NCI-H526 (cell line): ENCODE results near the gene SGCA.

Experiments
- DNase-seq, 2 experiments: peaks; one replicate each; lab custom pipeline; 2025; lab: John Stamatoyannopoulos, UW

Gene SGCA

DNA sequence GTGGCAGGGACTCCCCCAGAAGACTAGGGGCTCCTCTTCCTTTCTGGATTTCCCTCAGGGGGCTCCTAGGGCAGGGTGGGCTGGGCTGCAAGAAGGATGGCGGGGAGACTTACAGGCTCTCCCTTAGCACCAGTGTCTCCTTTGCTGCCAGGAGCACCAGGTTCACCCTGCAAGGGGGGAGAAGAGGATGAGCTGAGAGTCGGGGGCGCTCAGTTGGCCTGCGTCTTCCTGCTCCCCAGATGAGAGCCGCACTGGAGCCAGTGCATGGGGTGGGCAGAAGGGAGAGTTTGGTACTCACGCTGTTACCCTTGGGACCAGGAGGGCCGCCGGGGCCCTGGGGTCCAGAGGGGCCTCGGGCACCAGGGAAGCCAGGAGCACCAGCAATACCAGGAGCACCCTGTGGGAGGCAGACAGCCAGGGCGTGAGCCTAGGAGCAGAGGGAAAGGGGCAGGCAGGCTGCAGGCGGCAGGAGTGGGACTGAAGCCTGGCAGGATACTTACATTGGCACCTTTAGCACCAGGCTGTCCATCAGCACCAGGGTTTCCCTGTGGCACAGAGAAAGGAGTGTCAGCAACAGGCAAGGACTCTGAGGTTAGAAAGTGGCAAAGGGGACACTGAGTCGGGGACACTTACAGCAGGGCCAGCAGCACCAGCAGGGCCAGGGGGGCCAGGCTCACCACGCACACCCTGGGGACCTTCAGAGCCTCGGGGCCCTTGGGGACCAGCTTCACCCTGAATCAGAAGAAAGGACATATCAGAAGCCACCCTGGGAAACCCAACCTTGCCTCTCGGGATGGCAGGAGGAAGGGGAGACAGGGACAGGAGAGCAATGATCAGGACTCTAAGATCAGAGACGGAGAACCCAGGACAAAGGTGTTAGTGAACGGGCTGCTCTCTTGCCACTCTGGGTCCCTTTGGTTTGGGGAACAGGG lies 29.4 kb downstream of the SGCA start:
- no peak for DNase-seq

DNA sequence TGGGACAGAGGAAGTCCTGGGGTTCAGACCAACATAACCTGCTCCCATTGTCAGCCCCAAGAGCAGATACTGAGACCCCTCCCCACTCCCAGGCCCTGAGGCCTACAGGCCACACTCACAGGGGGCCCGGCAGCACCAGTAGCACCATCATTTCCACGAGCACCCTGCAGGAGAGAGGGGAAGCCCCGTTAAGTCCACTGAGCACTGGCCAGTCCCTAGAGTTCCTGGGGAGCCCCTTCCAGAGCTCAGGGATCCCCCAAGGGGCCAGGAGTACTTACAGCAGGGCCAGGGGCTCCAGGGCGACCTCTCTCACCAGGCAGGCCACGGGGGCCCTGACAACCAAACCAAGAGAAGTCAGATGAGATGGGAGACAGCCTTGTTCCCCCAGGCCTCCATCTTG lies 30.2 kb downstream of the SGCA start:
- DNase-seq, result no peak

DNA sequence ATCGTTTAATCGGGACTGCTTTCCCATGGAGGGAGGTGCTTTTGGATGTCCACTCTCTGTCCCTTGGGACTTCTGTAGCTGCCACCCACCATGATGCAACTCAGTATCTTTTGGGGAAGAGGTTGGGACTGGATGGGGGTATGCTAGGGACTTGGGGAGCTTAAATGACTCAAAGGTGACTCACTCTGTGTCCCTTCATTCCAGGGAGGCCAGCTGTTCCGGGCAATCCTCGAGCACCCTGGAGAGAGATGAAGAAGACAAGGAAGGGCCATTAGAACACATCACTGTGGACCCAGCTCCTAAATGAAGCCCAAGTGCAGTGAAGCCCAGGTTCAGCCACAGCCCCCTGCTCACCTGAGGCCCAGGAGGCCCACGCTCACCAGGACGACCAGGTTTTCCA lies 31.0 kb downstream of the SGCA start:
- DNase-seq, result no peak

DNA sequence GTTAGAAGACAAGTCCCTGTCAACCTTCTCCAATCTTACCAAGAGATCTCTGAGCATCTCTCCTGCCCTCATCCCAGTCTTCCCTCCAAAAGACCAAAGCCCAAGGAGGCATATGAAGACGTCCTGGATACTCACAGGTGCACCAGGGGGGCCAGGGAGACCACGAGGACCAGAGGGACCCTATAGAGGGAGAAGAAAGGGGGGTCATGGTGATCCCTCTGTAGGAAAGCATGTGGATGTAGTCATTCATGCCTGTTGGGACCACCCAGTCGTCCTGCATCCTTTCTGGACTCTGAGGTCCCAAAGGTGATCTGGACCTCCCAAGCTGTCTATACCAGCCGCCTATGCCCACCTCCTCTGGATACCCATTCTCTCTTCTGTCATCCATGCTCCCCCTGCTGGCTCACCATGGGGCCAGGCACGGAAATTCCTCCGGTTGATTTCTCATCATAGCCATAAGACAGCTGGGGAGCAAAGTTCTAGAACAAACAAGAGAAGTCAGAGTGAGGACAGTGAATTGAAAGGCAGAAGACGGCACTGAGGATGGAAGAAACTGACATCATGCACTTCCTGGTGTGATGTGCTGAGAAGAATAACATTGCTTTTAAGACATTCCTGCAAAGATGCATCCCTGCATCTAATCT lies 32.3 kb downstream of the SGCA start:
- DNase-seq, result peak; percentile 45 to 82

DNA sequence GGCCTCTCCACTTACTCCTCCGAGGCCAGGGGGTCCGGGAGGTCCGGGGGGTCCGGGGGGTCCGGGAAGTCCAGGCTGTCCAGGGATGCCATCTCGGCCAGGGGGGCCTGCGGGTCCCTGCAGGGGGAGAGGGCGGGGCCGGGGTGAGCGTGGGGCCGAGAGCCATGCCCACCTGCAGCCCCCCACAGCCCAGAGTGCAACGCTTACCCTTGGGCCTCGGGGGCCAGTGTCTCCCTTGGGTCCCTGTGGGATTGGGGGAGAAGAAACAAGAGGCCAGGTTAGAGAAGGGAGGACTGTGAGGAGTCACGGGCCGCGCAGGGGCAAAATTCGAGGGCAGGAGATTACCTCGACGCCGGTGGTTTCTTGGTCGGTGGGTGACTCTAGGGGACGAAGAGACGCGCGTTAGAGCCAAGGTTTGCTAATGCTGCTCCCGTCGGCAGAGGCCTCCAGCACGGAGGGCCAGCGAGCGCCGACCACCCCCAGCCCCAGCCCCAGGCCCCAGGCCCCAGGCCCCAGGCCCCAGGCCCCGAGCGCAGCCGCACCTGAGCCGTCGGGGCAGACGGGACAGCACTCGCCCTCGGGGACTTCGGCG lies 33.5 kb downstream of the SGCA start:
- no peak for DNase-seq

DNA sequence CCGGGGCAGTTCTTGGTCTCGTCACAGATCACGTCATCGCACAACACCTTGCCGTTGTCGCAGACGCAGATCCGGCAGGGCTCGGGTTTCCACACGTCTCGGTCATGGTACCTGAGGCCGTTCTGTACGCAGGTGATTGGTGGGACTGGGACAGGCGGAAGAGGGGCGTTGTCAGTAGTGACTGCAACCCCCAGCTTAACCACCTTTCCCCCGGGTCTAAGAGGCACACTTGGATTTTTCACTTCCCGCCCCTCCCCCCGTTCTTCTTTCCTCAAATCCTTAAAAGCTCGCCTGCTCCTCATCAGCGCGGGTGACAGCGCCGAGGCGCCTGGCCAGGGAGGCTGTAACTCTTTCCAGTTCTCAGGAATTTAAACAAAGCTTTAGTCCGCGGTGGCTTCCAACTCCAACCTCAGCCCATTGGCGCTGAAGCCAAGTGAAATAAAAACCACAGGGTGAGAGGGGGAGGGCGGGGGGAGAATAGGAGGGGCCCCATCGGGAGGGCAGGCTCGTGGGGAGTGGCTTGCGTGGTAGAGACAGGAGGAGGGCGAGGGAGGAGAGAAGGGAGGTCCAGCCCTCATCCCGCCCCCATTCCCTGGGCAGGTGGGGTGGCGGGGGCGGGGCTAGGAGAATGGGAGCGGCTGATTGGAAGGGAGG lies 34.1 kb downstream of the SGCA start:
- DNase-seq, result peak; percentile 85 to 88

DNA sequence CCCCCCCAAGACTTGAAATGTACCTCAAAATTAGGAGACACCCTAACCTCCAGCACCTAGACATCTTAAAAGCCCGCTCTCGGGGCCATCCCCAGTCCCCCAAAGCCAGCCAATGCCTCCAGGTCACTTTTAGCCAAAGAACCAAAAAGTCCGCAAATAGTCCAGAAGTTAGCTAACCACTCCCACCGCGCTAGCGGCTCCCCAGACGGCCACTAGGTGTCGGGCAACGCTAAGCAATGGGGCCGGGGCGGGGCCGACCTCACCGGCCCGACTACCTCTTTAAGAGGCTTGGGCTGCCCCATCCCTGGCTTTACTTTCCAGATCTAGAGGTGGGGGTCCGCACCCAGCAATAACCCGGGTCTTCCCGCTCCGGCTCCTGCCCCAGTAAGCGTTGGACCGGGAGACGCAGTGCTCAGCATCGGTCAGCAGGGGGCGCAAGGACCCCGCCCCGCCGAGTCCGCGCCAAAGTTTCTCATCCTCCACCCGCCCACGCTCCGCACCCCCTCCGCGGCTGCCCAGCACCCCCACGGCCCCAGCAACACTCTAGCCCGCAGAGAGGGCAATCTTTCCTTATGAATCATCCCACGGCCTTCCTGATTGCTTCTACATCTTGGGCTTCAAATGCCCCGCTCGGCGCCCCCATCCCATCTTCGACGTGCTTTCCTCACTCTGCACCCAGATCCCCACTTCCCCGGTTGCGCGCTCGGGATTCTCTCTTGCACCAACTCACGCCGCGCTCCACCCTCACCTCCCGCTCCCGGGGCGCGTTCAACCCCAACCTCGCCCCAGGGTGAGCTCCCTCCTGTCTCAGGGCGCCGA lies 34.9 kb downstream of the SGCA start:
- DNase-seq, result peak; percentile 85 to 91

DNA sequence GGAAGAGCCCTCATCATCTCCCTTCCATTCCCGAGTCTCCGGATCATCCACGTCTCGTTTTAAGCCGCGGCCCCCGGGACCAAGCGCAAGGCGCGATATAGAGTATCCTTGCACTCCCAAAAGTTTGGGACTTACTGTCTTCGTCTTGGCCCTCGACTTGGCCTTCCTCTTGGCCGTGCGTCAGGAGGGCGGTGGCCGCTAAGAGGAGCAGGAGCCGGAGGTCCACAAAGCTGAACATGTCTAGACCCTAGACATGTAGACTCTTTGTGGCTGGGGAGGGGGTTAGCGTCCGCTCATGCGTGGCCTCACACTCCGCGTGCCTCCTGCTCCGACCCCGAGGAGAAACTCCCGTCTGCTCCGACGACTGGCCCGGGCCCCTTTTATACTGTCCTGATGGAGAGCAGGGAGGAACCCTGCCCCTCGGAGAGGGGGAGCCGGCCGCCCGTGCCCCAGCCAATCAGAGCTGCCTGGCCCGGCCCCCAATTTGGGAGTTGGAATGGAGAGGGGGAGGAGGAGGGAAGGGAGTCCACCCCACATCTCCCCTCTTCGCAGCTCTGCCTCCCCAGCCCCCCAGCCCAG lies 35.6 kb downstream of the SGCA start, which contains the start of gene COL1A1:
Gene COL1A1, minus strand, starts transcription at position 356 of the 579 bp plus-strand sequence. Its CDS starts 118 bp downstream, at position 238.
- no peak for DNase-seq

DNA sequence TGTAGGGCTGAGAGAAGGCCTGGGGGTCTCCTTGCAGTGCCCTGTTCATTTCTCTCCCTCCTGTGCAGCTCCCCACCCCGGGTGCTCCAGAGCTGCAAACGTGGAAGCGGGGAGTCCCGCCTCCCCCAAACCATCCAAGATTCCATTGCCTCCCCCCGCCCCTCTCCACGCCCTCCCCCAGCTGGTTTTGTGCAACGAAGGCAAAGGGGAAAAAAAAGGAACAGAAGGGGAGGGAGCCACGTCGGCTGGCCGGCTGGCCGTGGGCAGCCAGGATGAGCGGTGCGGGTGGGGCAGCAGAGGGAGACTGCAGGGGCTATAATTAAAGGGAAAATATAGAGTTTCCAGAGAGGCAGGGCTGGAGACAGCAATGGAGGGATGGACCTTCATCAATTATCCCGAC lies 37.3 kb downstream of the SGCA start:
- DNase-seq, result no peak

DNA sequence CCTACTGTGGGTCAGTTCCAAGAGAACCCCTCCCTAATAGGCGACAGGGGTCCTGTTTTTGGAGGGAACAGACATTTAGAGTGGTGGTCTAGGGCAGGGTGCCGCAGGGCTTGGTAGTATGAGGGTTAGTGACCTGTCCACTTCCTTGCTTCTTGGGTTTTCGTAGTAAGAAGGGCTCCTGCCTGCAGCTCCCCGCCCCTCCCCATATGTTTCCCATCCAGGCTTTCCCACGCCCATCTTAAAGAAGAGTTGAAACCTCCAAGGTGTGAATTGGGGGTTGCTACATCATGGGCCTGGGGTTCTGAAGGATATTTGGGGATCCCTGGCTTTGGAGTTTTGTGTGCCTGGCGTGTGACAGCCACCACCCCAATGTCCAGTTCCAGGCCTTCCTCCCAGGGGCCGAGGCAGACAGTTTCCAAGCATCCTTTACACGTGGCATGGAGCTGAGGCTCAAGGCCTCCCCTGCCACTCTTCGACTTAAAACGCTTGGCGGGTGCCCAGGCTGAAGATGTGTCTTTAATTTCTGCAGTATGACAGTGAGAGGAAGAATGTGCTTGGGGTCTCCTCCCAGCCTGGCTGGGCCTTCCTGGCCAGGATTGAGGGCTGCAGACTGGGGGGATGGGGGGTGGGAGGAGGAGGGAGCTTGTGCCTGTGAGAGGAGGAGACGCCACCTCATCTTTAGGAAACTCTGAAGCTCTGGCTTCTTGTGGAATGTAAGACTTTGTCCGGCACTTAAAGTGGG lies 38.0 kb downstream of the SGCA start:
- no peak for DNase-seq

DNA sequence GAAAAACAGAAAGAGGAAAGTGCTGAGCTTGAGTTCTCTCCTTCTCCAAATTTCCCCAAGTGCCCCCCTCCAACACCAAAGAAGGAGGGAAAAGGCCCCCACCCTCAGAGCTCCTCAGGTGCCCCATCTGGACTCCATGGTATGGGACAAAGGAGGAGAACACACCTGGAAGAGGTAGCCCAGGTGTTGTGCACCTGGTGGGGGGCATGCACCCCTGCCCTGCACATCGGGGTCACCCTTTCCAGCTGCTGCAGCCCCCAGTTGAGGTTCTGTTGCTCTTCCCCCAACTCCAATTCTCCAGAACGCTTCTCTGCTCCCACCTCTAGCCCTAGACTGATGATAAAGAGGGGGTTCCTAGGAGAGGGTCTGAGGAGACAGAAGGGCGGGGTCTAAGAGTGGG lies 38.6 kb downstream of the SGCA start:
- DNase-seq, result no peak

DNA sequence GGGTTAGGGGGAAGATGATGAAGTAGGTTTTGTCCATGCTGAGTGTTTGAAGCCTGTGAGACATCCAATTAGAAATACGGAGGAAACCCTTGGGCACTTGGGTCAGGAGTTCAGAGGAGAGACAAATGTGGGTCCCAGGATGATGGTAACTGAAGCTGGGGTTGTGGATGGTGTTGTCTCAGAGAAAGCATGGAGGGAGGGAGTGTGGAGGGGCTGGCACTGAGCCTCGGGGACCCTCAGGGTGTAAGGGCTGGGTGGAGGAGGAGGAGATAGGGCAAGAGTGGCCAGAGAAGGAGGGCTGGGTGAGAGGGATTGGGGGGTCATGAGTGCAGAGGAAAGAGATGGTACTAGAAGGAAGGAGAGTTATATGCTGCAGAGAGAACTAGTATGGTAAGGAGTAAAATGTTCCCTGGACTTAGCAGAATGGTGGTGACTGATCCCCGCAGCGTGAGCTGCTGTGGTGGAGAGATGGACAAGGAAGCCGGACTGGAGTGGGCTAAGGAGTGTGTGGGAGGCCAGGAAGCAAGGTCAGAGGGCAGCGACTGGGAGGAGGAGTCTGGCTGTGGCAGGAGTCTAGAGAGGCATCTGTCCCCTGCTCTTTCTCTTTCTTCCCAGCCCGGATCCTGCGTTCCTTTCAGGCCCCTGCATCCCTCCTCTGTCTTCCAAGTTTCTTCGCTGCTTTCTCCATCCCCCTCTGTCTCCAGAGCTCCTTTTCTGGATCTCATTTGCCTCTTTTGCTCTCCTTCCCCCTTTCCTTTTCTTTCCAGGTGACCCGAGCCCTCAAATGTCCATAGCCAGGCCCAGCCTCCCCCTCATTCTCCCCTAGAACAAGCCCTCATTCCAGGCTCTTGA lies 39.5 kb downstream of the SGCA start:
- no peak for DNase-seq

DNA sequence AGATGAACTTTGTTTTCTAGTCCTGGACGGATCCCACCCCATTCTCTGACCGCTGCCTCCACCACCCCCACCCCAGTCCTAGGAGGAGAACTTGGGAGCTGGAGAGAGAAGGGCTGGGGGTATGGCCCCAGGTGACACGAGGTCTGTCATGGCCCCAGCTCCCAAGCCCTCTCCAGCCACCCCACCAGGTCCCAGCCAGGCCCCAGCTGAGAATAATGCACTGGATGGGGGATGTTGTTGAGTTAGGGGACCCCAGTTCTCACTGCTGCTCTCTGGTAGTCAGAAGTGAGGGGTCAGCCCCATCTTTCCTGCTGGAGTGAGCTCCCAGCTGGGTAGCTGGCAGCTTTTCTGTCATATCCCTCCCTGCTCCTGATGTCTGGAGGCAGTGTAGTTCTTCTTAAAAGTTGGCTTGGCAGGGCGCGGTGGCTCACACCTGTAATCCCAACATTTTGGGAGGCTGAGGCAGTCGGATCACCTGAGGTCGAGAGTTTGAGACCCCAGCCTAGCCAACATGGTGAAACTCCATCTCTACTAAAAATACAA lies 40.2 kb downstream of the SGCA start:
- no peak for DNase-seq

DNA sequence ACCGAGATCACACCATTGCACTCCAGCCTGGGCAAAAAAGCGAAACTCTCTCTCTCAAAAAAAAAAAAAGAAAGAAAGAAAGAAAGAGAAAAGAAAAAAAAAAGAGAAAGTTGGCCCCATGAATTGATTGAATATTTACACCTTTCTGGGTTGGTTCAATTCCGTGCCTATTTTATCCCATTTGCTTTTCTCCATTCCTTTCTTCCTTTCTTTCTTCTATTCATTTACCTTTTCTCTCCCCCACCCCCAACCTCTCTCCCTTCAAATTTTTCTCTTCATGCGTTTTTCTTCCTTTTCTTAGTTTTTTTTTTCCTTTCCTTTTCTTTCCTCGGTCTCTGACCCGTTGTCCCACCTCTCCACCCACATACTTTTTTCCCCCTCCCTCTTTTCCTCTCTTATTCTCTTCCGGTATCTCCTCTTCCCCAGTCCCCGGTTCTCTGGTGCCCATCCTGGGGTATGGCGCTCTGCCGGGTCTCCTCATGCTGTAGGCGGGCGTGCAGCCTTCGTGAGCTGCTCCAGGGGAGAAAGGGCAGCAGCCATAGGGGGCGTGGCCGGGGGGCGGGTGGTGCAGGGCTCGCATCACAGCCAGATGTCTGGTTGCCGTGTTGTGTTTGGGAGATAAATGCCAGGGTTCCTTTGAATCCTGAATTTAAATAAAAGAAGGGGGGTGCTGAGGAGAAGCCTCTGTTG lies 40.9 kb downstream of the SGCA start:
- peak in 1 of 2 experiments; percentile 45 for DNase-seq

DNA sequence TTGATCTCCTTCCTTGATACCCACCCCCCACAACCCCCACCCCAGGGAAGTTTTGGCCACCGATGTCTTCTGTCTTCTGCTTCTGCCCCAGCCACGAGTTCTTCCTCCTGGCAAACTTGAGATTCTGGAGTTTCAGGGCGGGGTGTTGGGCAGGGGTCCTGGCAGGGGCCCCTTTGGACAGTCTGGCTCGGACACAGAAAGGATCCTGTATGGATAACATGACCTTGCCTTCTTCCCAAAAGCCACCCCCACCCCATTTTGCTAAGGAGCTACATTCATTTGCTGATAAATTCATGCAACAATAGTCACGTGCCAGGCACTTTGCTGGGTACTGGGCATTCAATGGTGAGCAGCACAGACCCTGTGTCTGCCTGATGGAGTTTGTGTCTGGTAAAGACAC lies 41.5 kb downstream of the SGCA start:
- DNase-seq, result no peak

DNA sequence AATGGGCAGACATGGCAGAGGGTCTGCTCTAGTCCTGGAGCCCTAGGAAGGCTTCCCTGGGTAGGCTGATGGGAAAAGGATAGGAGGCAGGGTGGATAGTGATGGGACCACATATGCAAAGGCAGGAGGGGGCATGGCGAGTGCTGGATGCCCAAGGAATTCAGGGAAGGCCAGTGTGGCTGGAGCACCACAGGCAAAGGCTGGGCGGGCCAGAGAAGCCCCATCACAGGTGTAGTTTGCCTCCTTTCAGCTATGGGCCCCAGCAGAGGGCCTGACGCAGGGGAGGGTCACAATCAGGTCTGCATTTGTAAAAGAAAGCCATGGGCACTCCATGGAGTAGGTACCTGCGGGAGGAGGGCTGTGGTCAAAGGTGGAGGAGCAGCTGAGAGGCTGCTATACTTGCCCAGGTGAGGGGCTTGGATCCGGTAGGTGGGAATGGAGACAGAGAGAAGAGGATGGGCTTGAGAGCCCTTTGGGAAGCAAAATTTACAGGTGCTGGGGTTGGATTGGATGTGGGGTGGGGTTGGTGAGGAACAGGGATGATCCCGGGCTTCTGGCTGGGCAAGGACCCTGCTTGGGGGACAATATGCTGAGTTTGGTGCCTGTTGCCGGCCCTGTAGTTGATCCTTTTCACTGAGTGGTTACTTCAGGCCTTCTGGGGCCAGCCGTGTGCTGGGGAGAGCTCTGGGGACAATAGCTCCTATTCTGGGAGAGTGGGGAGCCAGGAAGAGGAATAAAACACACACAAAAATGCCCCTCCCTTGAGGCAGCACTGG lies 42.2 kb downstream of the SGCA start:
- DNase-seq, result no peak

DNA sequence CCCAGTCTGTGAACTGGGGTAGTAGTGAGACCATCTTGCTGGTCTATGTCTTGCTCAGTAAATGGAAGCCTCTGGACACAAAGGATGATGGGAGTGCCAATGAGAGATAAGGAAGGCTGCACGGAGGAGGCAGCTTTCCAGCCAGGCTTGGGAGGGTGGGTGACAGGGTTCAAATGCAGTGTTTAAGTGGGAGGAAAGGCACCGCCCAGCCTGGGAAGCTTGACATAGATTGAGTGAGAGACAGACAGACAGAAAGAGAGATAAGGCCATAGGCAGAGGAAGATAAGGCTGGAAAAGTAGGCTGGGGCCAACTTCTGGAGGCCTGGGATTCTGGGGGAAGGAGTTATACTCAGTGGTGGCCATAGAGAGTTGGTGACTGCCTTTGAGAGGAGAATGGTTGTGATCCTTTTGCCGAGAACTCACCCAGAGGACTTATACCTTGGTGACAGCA lies 42.8 kb downstream of the SGCA start:
- DNase-seq, result no peak

DNA sequence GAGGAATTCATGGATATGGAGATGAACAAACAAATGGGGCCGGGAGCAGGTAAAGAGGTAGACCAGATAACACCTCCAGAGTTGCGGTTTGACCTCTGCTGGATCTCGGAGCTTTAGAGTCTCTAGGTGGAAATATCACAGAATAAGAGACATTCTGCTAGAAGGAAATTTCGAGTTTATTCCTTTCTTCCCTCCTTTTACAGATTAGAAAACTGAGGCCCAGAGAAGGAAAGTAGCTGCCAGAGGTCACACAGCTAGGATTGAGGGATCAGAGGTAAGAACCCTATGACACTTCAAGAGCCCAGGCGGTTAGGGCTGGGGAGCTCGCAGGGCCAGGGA lies 43.3 kb downstream of the SGCA start:
- DNase-seq, result no peak
